Bronchus fibroblast of lung (primary cell): ENCODE measurements around the gene PCDHB3. TPM values are rescaled to one million over a fixed set of nuclear protein-coding genes. Genes with fewer than 3 reads are reported as not detected.

ENCODE experiments used
- total RNA-seq: library from RNA; depleted of rRNA; stranded (reverse); fragments of >200 nt; gene quantifications from 2 replicates; pipeline ENCODE4 v1.2.3, GENCODE V29; 2015

Gene PCDHB3
- total RNA-seq, result 0.15 and 0.17 TPM in 2 replicates

GRCh38 chr5:141100243-141100805 is at the start of gene PCDHB3:
PCDHB3 (plus strand) TSS chr5:141100473; CDS start chr5:141100650, 177 bp downstream.

DNA sequence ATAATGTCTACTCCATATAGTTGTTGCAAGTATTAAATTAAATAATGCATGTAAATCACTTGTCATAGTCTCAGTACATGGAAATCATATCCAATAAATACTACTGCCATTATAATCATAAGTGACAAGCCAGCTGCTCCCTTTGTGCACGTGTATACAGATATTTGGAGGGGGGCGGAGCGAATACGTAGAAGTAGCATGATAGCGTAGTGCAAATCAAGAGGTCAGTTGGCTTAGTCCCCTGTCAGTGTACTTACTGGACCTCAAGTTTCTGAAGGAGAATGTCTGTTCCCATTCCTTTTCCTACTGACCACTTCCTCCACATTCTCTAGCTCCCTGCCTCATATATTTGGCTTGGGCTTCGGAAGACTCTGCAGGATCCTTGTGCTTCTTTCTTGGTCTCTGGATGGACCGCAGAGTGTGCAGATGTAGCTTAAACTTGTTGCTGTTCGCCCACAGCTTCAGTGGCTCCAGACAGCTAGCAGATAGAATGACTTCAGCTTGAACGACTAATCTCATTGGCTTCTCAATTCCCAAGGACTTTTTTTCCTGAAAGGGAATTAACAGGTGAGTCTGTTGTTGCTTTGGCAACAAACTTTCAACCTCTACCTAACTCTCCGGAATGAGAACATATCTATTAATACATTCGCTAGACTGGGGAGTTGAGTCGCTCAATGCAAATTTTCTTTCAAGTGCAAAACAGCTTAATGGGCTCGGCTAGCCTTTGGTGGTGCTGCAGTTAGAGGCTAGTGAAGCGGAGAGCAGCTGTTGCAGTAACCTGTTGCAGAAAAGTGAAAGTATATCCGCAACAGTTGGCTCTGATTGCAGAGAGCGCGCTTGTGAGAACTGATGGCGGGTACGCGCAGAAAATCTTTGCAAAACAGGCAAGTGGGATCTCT is 49.4 kb upstream of the PCDHB3 start, which contains the start of gene PCDHB1:
TSS of gene PCDHB1 (plus strand) at position 753 of the 899 bp plus-strand sequence. CDS start at position 850, 97 bp downstream.

GRCh38 chr5:141094481-141095262 is 5.6 kb upstream of the PCDHB3 start, which contains the start of gene PCDHB2:
PCDHB2 (plus strand) TSS chr5:141094615; CDS start chr5:141094791, 176 bp downstream.

GRCh38 chr5:141121563-141121962 is 21.3 kb downstream of the PCDHB3 start, which contains the start of gene PCDHB4:
PCDHB4 (plus strand) TSS chr5:141121818; CDS start chr5:141121999, 181 bp downstream.

DNA sequence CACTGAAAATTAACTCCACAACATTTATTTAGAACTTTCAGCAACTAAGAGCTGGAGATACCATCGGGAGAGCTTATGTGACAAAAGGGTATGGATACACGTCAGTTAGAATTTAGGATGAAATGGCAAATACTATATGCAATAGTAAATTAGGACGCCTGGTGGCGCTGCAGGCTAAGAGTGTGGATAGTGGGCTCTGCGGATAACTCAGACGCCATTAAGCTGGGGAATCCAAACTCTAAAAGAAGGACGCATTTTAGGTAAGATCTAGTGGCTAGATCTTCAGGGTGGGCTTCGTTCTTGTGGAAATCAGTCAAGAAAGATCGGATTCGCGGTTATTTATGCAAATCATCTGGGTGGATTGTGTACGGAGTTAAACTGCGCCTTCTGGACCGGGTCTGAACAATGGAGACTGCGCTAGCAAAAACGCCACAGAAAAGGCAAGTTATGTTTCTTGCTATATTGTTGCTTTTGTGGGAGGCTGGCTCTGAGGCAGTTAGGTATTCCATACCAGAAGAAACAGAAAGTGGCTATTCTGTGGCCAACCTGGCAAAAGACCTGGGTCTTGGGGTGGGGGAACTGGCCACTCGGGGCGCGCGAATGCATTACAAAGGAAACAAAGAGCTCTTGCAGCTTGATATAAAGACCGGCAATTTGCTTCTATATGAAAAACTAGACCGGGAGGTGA is 34.9 kb downstream of the PCDHB3 start, which contains the start of gene PCDHB5:
TSS of gene PCDHB5 (plus strand) at position 177 of the 688 bp plus-strand sequence. CDS start at position 406, 229 bp downstream.

DNA sequence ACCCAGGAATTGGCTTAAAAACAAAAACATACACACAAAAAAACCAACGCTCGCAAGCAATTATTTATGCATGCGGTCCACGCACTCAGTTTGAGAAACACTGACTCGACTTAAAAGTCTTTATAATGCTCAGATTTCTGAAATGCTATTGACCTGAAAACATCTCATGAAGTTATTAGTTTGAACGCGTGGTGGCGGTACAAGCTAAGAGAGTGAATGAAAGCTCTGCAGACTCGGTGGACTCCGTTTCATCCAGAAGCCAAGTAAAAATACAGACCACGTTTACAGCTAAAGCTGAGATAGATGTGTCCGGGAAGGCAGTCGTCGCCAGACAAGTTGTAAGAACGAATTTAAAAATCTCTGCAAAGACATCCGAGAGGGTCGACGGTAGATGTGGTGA is 49.5 kb downstream of the PCDHB3 start, which contains the start of gene PCDHB6:
TSS of gene PCDHB6 (plus strand) at position 246 of the 400 bp plus-strand sequence. CDS start 201 bp downstream, outside the sequence.

Other genes with a start within 250 kb of the PCDHB3 start
- gene PCDHA10, start 244.6 kb upstream of the PCDHB3 start, total RNA-seq, result not detected in 2 replicates
- gene PCDHA11, start 231.5 kb upstream of the PCDHB3 start, total RNA-seq, result not detected in 2 replicates
- not detected in 2 replicates for gene PCDHA12, start 225.2 kb upstream of the PCDHB3 start, total RNA-seq
- gene PCDHA13, start 218.3 kb upstream of the PCDHB3 start, total RNA-seq, result not detected in 2 replicates
- not detected in 2 replicates for gene PCDHAC1, start 174.2 kb upstream of the PCDHB3 start, total RNA-seq
- gene PCDHAC2, start 134.0 kb upstream of the PCDHB3 start, total RNA-seq, result not detected in 2 replicates
- not detected in 2 replicates for gene PCDHB1, start 49.1 kb upstream of the PCDHB3 start, total RNA-seq
- 0.34 and 0.45 TPM in 2 replicates for gene PCDHB2, start 5.9 kb upstream of the PCDHB3 start, total RNA-seq
- not detected in 2 replicates for gene PCDHB4, start 21.3 kb downstream of the PCDHB3 start, total RNA-seq
- 0.84 and 0.89 TPM in 2 replicates for gene PCDHB5, start 34.7 kb downstream of the PCDHB3 start, total RNA-seq
- gene PCDHB6, start 49.6 kb downstream of the PCDHB3 start, total RNA-seq, result not detected in 2 replicates
- 0.15 and 0.17 TPM in 2 replicates for gene PCDHB7, start 72.2 kb downstream of the PCDHB3 start, total RNA-seq
- not detected in 2 replicates for gene PCDHB8, start 77.3 kb downstream of the PCDHB3 start, total RNA-seq
- under 0.01 TPM in 1 of 2 replicates, not detected in the other for gene PCDHB16, start 81.9 kb downstream of the PCDHB3 start, total RNA-seq
- not detected in 2 replicates for gene PCDHB9, start 86.7 kb downstream of the PCDHB3 start, total RNA-seq
- gene PCDHB10, start 91.9 kb downstream of the PCDHB3 start, total RNA-seq, result under 0.01 and 0.15 TPM in 2 replicates
- under 0.01 TPM in 2 replicates for gene PCDHB11, start 99.2 kb downstream of the PCDHB3 start, total RNA-seq
- gene PCDHB12, start 108.2 kb downstream of the PCDHB3 start, total RNA-seq, result not detected in 2 replicates
- under 0.01 TPM in 2 replicates for gene PCDHB13, start 113.4 kb downstream of the PCDHB3 start, total RNA-seq
- under 0.01 TPM in 1 of 2 replicates, not detected in the other for gene PCDHB14, start 122.9 kb downstream of the PCDHB3 start, total RNA-seq
- 0.15 and 0.17 TPM in 2 replicates for gene PCDHB15, start 144.9 kb downstream of the PCDHB3 start, total RNA-seq
- not detected in 2 replicates for gene SLC25A2, start 203.6 kb downstream of the PCDHB3 start, total RNA-seq
- 31.8 and 38.5 TPM in 2 replicates for gene TAF7, start 220.3 kb downstream of the PCDHB3 start, total RNA-seq
- under 0.01 and 0.15 TPM in 2 replicates for gene PCDHGA1, start 230.0 kb downstream of the PCDHB3 start, total RNA-seq
- gene PCDHGA2, start 238.3 kb downstream of the PCDHB3 start, total RNA-seq, result 0.50 and 0.59 TPM in 2 replicates
- gene PCDHGA3, start 243.4 kb downstream of the PCDHB3 start, total RNA-seq, result 0.15 and 0.34 TPM in 2 replicates
- 0.30 and 0.34 TPM in 2 replicates for gene PCDHGB1, start 249.6 kb downstream of the PCDHB3 start, total RNA-seq